ENCODE data around the gene FAM221B. TPM values are rescaled to one million over a fixed set of nuclear protein-coding genes. Genes with fewer than 3 reads are reported as not detected.

Gene FAM221B
- total and polyA plus RNA-seq, 2 of the 4 experiments (the other 2 are of a cell fraction) = not detected

DNA sequence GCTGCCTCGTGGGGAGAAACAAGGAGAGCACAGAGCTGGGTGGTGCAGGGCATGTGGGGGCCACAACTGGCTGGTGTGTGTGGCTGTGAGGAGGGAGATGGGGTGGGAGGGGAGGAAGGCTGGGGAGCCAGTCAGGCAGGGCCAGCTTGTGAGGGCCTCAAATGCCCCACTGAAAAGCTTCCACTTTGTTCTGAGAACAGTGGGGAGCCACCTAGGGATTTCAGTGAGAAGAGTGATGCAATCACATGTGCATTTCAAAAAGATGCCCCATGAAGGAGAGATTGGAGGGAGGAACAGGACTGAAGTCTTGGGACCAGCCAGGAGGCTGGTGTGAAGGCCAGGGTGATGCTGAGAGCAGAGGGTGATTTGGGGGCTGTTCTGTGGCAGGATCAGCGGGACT, 40.4 kb upstream of the FAM221B start:
- no peaks in the 10 kb centered on the region for H3K79me1 ChIP-seq (ENCODE audit: low read depth in 1 of 2, low read length in 2 of 2)
- no peak overlapping the region for H3K9ac ChIP-seq (ENCODE audit: low read depth, low read length)
- no TSS peak for BruUV-seq (replicated peaks)
- H3K18ac ChIP-seq (ENCODE audit: low read depth, low read length) = no peak overlapping the region
- no peak overlapping the region for H2AK9ac ChIP-seq (replicated peaks; ENCODE audit: low read depth, low read length, poor library complexity)
- TF ChIP-seq RFX5 (IDR thresholded peaks at IDR 0.05; ENCODE audit: low read depth, low read length) (no peak), CEBPB (IDR thresholded peaks at IDR 0.05; ENCODE audit: low read depth, low read length) (peak; percentile 59), CHD1 (IDR thresholded peaks at IDR 0.05; ENCODE audit: low read depth, low read length) (no peak), NFE2L2 (IDR thresholded peaks at IDR 0.05; ENCODE audit: low read depth, low read length) (no peak), BHLHE40 (IDR thresholded peaks at IDR 0.05; ENCODE audit: low read depth, low read length) (no peak)
- dilution Hi-C loops (cut with HindIII; ENCODE audit: low sequenced_read_pairs, unreplicated experiment) (no loop called here), intact Hi-C loops (cut with micrococcal nuclease) (no loop called here), in situ Hi-C loops (cut with MboI; ENCODE audit: low sequenced_read_pairs) (no loop called here)
- no peak overlapping the region for H2AFZ ChIP-seq (replicated peaks; ENCODE audit: low read length, poor library complexity)
- H2BK5ac ChIP-seq (ENCODE audit: low read depth, low read length, poor library complexity, severe bottlenecking) = no peak overlapping the region
- H3K4me1 ChIP-seq (ENCODE audit: control insufficient read depth, insufficient read depth, low read length) = no peaks in the 10 kb centered on the region
- no peaks in the 10 kb centered on the region for H3K9me3 ChIP-seq (ENCODE audit: control insufficient read depth, insufficient read depth, low read length)
- H3K56ac ChIP-seq (ENCODE audit: extremely low read depth, insufficient read depth, low read length) = no peak overlapping the region
- H2BK120ac ChIP-seq (ENCODE audit: low read depth, low read length) = no peak overlapping the region
- H3K4ac ChIP-seq (ENCODE audit: low read depth, low read length) = no peak overlapping the region
- no peak overlapping the region for H2BK15ac ChIP-seq (ENCODE audit: low read depth, low read length)
- ChIA-PET POLR2A (ENCODE audit: unreplicated experiment) (no interaction called here), CTCF (no interaction called here)
- ATAC-seq (ENCODE audit: low read depth) = no peak
- no peak overlapping the region for H4K5ac ChIP-seq (ENCODE audit: low read depth, low read length)
- no peak overlapping the region for H3K4me2 ChIP-seq (ENCODE audit: low read depth, low read length)
- WGBS, 2 experiments (ENCODE audit: extremely low coverage in 2 of 2, insufficient read length in 1 of 2) = 52% methylated on average over 2 of the region's 2 CpGs; no CpG with 5 or more reads in 1 of the 2 experiments
- no peak overlapping the region for H2AK5ac ChIP-seq (ENCODE audit: low read depth, low read length)
- no peaks in the 10 kb centered on the region for H4K20me1 ChIP-seq (ENCODE audit: insufficient read depth, low read length)
- no peak overlapping the region for H3K27ac ChIP-seq (ENCODE audit: insufficient read depth, low read length)
- no peak overlapping the region for H3K23ac ChIP-seq (ENCODE audit: low read depth, low read length)
- DNase-seq = no peak
- no peak overlapping the region for H4K8ac ChIP-seq (ENCODE audit: low read depth in 2 of 2, low read length in 2 of 2)
- H3K14ac ChIP-seq (replicated peaks; ENCODE audit: low read depth, low read length) = no peak overlapping the region
- no peak overlapping the region for H4K91ac ChIP-seq (ENCODE audit: insufficient read depth, low read depth, low read length)
- 0 out of 2 replicates have a peak, but pooled peaks cover 3% of the 10 kb centered on the region for H3K9me1 ChIP-seq (ENCODE audit: insufficient read depth, low read length)
- H3K27me3 ChIP-seq (ENCODE audit: control insufficient read depth, insufficient read depth, low read length) = peaks cover 9% of the 10 kb centered on the region
- H2BK20ac ChIP-seq (ENCODE audit: low read depth, low read length) = no peak overlapping the region
- no peaks in the 10 kb centered on the region for H3K36me3 ChIP-seq (ENCODE audit: control insufficient read depth, insufficient read depth, low read length)
- H3K4me3 ChIP-seq (ENCODE audit: insufficient read depth, low read depth, low read length) = no peak overlapping the region
